ENCODE data around the gene ERRFI1.

ERRFI1 gene

GRCh38 chr1:8016895-8017241 is 9.2 kb downstream of the ERRFI1 start:
- Mint-ChIP-seq H3K27ac (no peak overlapping the region), H3K36me3 (peaks cover 2% of the 10 kb centered on the region), H3K9me3 (ENCODE audit: low read depth) (no peaks in the 10 kb centered on the region), H3K4me3 (no peak overlapping the region), H3K27me3 (peaks cover 11% of the 10 kb centered on the region), H3K4me1 (ENCODE audit: low read depth) (peaks cover 4% of the 10 kb centered on the region)

GRCh38 chr1:8016210-8016894 is 9.8 kb downstream of the ERRFI1 start:
- no peak overlapping the region for H3K27ac Mint-ChIP-seq
- H3K27me3 Mint-ChIP-seq, result peaks cover 11% of the 10 kb centered on the region
- H3K36me3 Mint-ChIP-seq, result peaks cover 2% of the 10 kb centered on the region
- H3K4me1 Mint-ChIP-seq (ENCODE audit: low read depth), result peaks cover 4% of the 10 kb centered on the region
- no peaks in the 10 kb centered on the region for H3K9me3 Mint-ChIP-seq (ENCODE audit: low read depth)
- no peak overlapping the region for H3K4me3 Mint-ChIP-seq

- Mint-ChIP-seq H3K4me1 (ENCODE audit: low read depth) (peaks cover 4% of the 10 kb centered on the region), H3K27ac (no peak overlapping the region), H3K9me3 (ENCODE audit: low read depth) (no peaks in the 10 kb centered on the region), H3K36me3 (peaks cover 2% of the 10 kb centered on the region), H3K27me3 (peaks cover 9% of the 10 kb centered on the region), H3K4me3 (no peak overlapping the region)
Observed at GRCh38 chr1:8015809-8016165, 10.3 kb downstream of the ERRFI1 start.

GRCh38 chr1:8015036-8015808 is 10.9 kb downstream of the ERRFI1 start:
- H3K4me3 Mint-ChIP-seq, result no peak overlapping the region
- peaks cover 4% of the 10 kb centered on the region for H3K4me1 Mint-ChIP-seq (ENCODE audit: low read depth)
- no peaks in the 10 kb centered on the region for H3K9me3 Mint-ChIP-seq (ENCODE audit: low read depth)
- H3K27ac Mint-ChIP-seq, result no peak overlapping the region
- peaks cover 9% of the 10 kb centered on the region for H3K27me3 Mint-ChIP-seq
- peaks cover 2% of the 10 kb centered on the region for H3K36me3 Mint-ChIP-seq

GRCh38 chr1:8014381-8014988 is 11.6 kb downstream of the ERRFI1 start:
- H3K36me3 Mint-ChIP-seq, result peaks cover 2% of the 10 kb centered on the region
- no peaks in the 10 kb centered on the region for H3K9me3 Mint-ChIP-seq (ENCODE audit: low read depth)
- H3K27me3 Mint-ChIP-seq, result peaks cover 9% of the 10 kb centered on the region
- peaks cover 4% of the 10 kb centered on the region for H3K4me1 Mint-ChIP-seq (ENCODE audit: low read depth)
- H3K4me3 Mint-ChIP-seq, result no peak overlapping the region
- no peak overlapping the region for H3K27ac Mint-ChIP-seq

- Mint-ChIP-seq H3K27ac (no peak overlapping the region), H3K9me3 (ENCODE audit: low read depth) (no peaks in the 10 kb centered on the region), H3K27me3 (peaks cover 7% of the 10 kb centered on the region), H3K4me1 (ENCODE audit: low read depth) (peaks cover 4% of the 10 kb centered on the region), H3K36me3 (peaks cover 2% of the 10 kb centered on the region), H3K4me3 (no peak overlapping the region)
Observed at GRCh38 chr1:8013800-8014199, 12.3 kb downstream of the ERRFI1 start.

GRCh38 chr1:8013399-8013798 is 12.7 kb downstream of the ERRFI1 start:
- peaks cover 2% of the 10 kb centered on the region for H3K36me3 Mint-ChIP-seq
- H3K27ac Mint-ChIP-seq, result no peak overlapping the region
- H3K27me3 Mint-ChIP-seq, result peaks cover 7% of the 10 kb centered on the region
- H3K9me3 Mint-ChIP-seq (ENCODE audit: low read depth), result no peaks in the 10 kb centered on the region
- peaks cover 4% of the 10 kb centered on the region for H3K4me1 Mint-ChIP-seq (ENCODE audit: low read depth)
- no peak overlapping the region for H3K4me3 Mint-ChIP-seq

GRCh38 chr1:8012955-8013354 is 13.2 kb downstream of the ERRFI1 start:
- Mint-ChIP-seq H3K36me3 (peaks cover 1% of the 10 kb centered on the region), H3K27ac (no peak overlapping the region), H3K9me3 (ENCODE audit: low read depth) (no peaks in the 10 kb centered on the region), H3K4me1 (ENCODE audit: low read depth) (peaks cover 4% of the 10 kb centered on the region), H3K4me3 (no peak overlapping the region), H3K27me3 (peaks cover 6% of the 10 kb centered on the region)

GRCh38 chr1:8011923-8012858 is 13.9 kb downstream of the ERRFI1 start:
- peaks cover 4% of the 10 kb centered on the region for H3K4me1 Mint-ChIP-seq (ENCODE audit: low read depth)
- no peaks in the 10 kb centered on the region for H3K36me3 Mint-ChIP-seq
- no peak overlapping the region for H3K27ac Mint-ChIP-seq
- H3K27me3 Mint-ChIP-seq, result peaks cover 5% of the 10 kb centered on the region
- no peaks in the 10 kb centered on the region for H3K9me3 Mint-ChIP-seq (ENCODE audit: low read depth)
- H3K4me3 Mint-ChIP-seq, result no peak overlapping the region

GRCh38 chr1:8011016-8011415 is 15.1 kb downstream of the ERRFI1 start:
- Mint-ChIP-seq H3K4me1 (ENCODE audit: low read depth) (peaks cover 4% of the 10 kb centered on the region), H3K27me3 (no peaks in the 10 kb centered on the region), H3K27ac (no peak overlapping the region)

GRCh38 chr1:8010080-8010664 is 15.9 kb downstream of the ERRFI1 start:
- Mint-ChIP-seq H3K27me3 (no peaks in the 10 kb centered on the region), H3K4me3 (no peak overlapping the region), H3K9me3 (ENCODE audit: low read depth) (no peaks in the 10 kb centered on the region), H3K27ac (no peak overlapping the region), H3K36me3 (no peaks in the 10 kb centered on the region), H3K4me1 (ENCODE audit: low read depth) (peaks cover 4% of the 10 kb centered on the region)

More at GRCh38 chr1:8011016-8011415, 15.1 kb downstream of the ERRFI1 start:
- no peaks in the 10 kb centered on the region for H3K36me3 Mint-ChIP-seq
- no peak overlapping the region for H3K4me3 Mint-ChIP-seq
- no peaks in the 10 kb centered on the region for H3K9me3 Mint-ChIP-seq (ENCODE audit: low read depth)

- Mint-ChIP-seq H3K4me1 (ENCODE audit: low read depth) (no peaks in the 10 kb centered on the region), H3K27ac (no peak overlapping the region), H3K4me3 (no peak overlapping the region), H3K9me3 (ENCODE audit: low read depth) (no peaks in the 10 kb centered on the region), H3K36me3 (peaks cover 2% of the 10 kb centered on the region), H3K27me3 (no peaks in the 10 kb centered on the region)
Observed at GRCh38 chr1:8009043-8010002, 16.8 kb downstream of the ERRFI1 start.

GRCh38 chr1:8006037-8006963 is 19.8 kb downstream of the ERRFI1 start:
- Mint-ChIP-seq H3K36me3 (peaks cover 13% of the 10 kb centered on the region), H3K27me3 (no peaks in the 10 kb centered on the region), H3K4me3 (no peak overlapping the region), H3K27ac (no peak overlapping the region), H3K9me3 (ENCODE audit: low read depth) (no peaks in the 10 kb centered on the region), H3K4me1 (ENCODE audit: low read depth) (no peaks in the 10 kb centered on the region)
